ENCODE data around the gene VPS13D. TPM values are rescaled to one million over a fixed set of nuclear protein-coding genes. Genes with fewer than 3 reads are reported as not detected.

VPS13D gene
- total RNA-seq, 1 experiment from 2014 or later = 31.6 TPM

DNA sequence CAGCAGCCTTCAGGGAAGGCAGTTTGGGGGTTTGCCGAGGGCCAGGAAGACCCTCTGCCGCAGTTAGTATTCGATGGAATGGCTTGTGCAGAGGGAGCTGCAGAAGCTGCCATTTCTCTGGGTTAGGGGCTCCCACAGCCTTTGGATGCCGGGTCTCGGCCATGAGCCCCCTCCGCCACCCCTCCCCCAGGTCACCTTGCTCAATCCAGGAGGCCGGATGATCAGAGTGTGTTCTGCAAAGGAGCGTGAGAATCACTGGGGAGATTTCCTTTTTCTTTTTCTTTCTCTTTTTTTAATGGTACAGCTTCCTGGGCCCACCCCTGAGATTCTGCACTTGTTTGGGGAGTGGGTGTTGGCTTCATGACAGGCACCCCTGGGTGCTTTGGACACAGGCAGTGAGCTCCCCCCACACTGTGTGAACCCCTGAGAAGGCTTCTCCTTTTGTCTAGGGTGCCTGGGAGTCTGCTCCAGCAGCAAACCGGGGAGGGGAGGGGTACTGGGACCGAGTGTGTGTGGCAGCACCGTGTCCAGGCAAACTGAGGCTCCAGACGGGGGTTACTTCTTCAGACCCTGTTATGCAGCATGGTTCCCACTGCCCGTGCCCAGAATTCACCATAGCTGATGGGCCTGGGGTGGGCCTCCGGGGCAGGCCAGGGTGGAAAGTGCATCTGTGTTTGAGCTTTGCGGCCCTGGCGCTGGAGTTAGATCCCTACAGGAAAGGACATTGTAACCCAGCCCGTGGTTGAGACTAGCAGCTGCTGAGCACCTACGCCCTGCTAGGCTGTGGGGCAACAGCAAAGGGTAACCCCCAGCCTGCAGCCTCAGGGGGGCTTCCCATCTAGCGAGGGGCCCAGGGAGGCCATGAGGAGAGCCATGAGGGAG is 44.6 kb upstream of the VPS13D start:
- no peaks in the 10 kb centered on the region for H3K79me2 ChIP-seq (ENCODE audit: insufficient read depth, low read length)
- TF ChIP-seq RAD21 (IDR thresholded peaks at IDR 0.05; ENCODE audit: low read depth) = no peak
- TF ChIP-seq EZH2 (IDR thresholded peaks at IDR 0.05) = no peak
- TF ChIP-seq JUND (IDR thresholded peaks at IDR 0.05) = no peak
- TF ChIP-seq POLR2A (IDR thresholded peaks at IDR 0.05; ENCODE audit: borderline replicate concordance, extremely low read depth, insufficient read depth, insufficient read length) = no peak
- no peak for TF ChIP-seq TCF7L2 (IDR thresholded peaks at IDR 0.05; ENCODE audit: borderline replicate concordance, extremely low read depth, insufficient read depth, insufficient read length)
- no peak for TF ChIP-seq SRF (IDR thresholded peaks at IDR 0.05; ENCODE audit: low read depth)
- no peak for TF ChIP-seq FOSL1 (IDR thresholded peaks at IDR 0.05; ENCODE audit: low read depth)
- no peak for TF ChIP-seq EZH2phosphoT487 (IDR thresholded peaks at IDR 0.05; ENCODE audit: borderline replicate concordance)
- no peak for TF ChIP-seq POLR2AphosphoS5 (IDR thresholded peaks at IDR 0.05; ENCODE audit: low read depth, low read length)
- no peak for TF ChIP-seq ZFX (IDR thresholded peaks at IDR 0.05)
- no peak for TF ChIP-seq EGR1 (IDR thresholded peaks at IDR 0.05; ENCODE audit: low read depth)
- TF ChIP-seq, protein P1, sequence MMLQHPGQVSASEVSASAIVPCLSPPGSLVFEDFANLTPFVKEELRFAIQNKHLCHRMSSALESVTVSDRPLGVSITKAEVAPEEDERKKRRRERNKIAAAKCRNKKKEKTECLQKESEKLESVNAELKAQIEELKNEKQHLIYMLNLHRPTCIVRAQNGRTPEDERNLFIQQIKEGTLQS (IDR thresholded peaks at IDR 0.05) = no peak
- TF ChIP-seq, protein P2, sequence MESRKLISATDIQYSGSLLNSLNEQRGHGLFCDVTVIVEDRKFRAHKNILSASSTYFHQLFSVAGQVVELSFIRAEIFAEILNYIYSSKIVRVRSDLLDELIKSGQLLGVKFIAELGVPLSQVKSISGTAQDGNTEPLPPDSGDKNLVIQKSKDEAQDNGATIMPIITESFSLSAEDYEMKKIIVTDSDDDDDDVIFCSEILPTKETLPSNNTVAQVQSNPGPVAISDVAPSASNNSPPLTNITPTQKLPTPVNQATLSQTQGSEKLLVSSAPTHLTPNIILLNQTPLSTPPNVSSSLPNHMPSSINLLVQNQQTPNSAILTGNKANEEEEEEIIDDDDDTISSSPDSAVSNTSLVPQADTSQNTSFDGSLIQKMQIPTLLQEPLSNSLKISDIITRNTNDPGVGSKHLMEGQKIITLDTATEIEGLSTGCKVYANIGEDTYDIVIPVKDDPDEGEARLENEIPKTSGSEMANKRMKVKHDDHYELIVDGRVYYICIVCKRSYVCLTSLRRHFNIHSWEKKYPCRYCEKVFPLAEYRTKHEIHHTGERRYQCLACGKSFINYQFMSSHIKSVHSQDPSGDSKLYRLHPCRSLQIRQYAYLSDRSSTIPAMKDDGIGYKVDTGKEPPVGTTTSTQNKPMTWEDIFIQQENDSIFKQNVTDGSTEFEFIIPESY (IDR thresholded peaks at IDR 0.05; ENCODE audit: extremely low read depth, insufficient replicate concordance, low read length) = no peak
- no peak for TF ChIP-seq SP1 (IDR thresholded peaks at IDR 0.05; ENCODE audit: low read depth)
- no peak for TF ChIP-seq CBX3 (IDR thresholded peaks at IDR 0.05; ENCODE audit: low read depth)
- TF ChIP-seq, protein P3, sequence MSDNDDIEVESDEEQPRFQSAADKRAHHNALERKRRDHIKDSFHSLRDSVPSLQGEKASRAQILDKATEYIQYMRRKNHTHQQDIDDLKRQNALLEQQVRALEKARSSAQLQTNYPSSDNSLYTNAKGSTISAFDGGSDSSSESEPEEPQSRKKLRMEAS (IDR thresholded peaks at IDR 0.05) = no peak
- no peak for TF ChIP-seq SIN3A (IDR thresholded peaks at IDR 0.05; ENCODE audit: low read depth)
- TF ChIP-seq, protein P4, sequence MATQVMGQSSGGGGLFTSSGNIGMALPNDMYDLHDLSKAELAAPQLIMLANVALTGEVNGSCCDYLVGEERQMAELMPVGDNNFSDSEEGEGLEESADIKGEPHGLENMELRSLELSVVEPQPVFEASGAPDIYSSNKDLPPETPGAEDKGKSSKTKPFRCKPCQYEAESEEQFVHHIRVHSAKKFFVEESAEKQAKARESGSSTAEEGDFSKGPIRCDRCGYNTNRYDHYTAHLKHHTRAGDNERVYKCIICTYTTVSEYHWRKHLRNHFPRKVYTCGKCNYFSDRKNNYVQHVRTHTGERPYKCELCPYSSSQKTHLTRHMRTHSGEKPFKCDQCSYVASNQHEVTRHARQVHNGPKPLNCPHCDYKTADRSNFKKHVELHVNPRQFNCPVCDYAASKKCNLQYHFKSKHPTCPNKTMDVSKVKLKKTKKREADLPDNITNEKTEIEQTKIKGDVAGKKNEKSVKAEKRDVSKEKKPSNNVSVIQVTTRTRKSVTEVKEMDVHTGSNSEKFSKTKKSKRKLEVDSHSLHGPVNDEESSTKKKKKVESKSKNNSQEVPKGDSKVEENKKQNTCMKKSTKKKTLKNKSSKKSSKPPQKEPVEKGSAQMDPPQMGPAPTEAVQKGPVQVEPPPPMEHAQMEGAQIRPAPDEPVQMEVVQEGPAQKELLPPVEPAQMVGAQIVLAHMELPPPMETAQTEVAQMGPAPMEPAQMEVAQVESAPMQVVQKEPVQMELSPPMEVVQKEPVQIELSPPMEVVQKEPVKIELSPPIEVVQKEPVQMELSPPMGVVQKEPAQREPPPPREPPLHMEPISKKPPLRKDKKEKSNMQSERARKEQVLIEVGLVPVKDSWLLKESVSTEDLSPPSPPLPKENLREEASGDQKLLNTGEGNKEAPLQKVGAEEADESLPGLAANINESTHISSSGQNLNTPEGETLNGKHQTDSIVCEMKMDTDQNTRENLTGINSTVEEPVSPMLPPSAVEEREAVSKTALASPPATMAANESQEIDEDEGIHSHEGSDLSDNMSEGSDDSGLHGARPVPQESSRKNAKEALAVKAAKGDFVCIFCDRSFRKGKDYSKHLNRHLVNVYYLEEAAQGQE (IDR thresholded peaks at IDR 0.05; ENCODE audit: low read depth) = no peak
- H3K9ac ChIP-seq (ENCODE audit: low read length) = no peak overlapping the region
- no peak overlapping the region for H3K4me2 ChIP-seq (ENCODE audit: low read length)
- no peak overlapping the region for H3K4me3 ChIP-seq (replicated peaks in 1 of 2; ENCODE audit: low read depth in 1 of 2, low read length in 2 of 2)
- H3K27me3 ChIP-seq (ENCODE audit: insufficient read depth, low read length) = no peaks in the 10 kb centered on the region
- no peak for DNase-seq (ENCODE audit: low read depth, low spot score)
- no peaks in the 10 kb centered on the region for H4K20me1 ChIP-seq (ENCODE audit: insufficient read depth)
- POLR2A ChIA-PET = no interaction called here
- H3K27ac ChIP-seq (ENCODE audit: low read depth, low read length) = no peak overlapping the region
- CTCF ChIA-PET = interaction anchor here (0.7 kb wide), 1 partner anchor 60 kb away, joined by 4 read pairs; no protein-coding TSS in a partner anchor
- H3K36me3 ChIP-seq (ENCODE audit: control insufficient read depth in 1 of 2, insufficient read depth in 2 of 2, low read length in 2 of 2) = no peaks in the 10 kb centered on the region
- intact Hi-C loops (cut with micrococcal nuclease) = no loop called here
- H3K9me2 ChIP-seq (ENCODE audit: insufficient read depth) = no peaks in the 10 kb centered on the region
- peaks cover 0 to 14% of the 10 kb centered on the region in 2 experiments; a peak in 1 of 4 replicates for H3K4me1 ChIP-seq (ENCODE audit: control insufficient read depth in 1 of 2, insufficient read depth in 2 of 2, low read length in 2 of 2)
- ATAC-seq = no peak
- BruUV-seq (replicated peaks) = no TSS peak
- RAD21 ChIA-PET (ENCODE audit: low non-redundant PET in 1 of 2, low total read pairs in 2 of 2, uncharacterized antibody in 2 of 2, unreplicated experiment in 2 of 2) = no interaction called here
- no peaks in the 10 kb centered on the region for H3K9me3 ChIP-seq (ENCODE audit: control insufficient read depth in 1 of 2, insufficient read depth in 1 of 2, low read depth in 1 of 2, low read length in 2 of 2)
- H2AFZ ChIP-seq (ENCODE audit: low read depth, low read length, poor library complexity, severe bottlenecking) = no peak overlapping the region

Measured in HCT116 (cell line).